ENCODE results near the gene ENTPD8.

GRCh38 chr9:137452006-137452760 is 11.0 kb upstream of the ENTPD8 start:
- TF ChIP-seq CTCF (IDR thresholded peaks at IDR 0.05) = no peak
- TF ChIP-seq EZH2phosphoT487 (IDR thresholded peaks at IDR 0.05) = no peak

All from neural progenitor cell (in vitro differentiated cells).